NCI-H345 (cell line): ENCODE data around the gene UTS2B.

Source experiments
- DNase-seq: peaks from one replicate; lab custom pipeline; 2025; lab: John Stamatoyannopoulos, UW

The UTS2B gene

GRCh38 chr3:191238321-191238817 is 92.0 kb downstream of the UTS2B start:
- no peak for DNase-seq

GRCh38 chr3:191237047-191237882 is 93.1 kb downstream of the UTS2B start:
- no peak for DNase-seq

GRCh38 chr3:191236646-191237045 is 93.7 kb downstream of the UTS2B start:
- no peak for DNase-seq

GRCh38 chr3:191235331-191236314 is 94.7 kb downstream of the UTS2B start:
- DNase-seq = no peak

GRCh38 chr3:191234216-191234615 is 96.1 kb downstream of the UTS2B start:
- DNase-seq = no peak

GRCh38 chr3:191227541-191227940 is 102.8 kb downstream of the UTS2B start:
- no peak for DNase-seq

GRCh38 chr3:191221638-191222037 is 108.7 kb downstream of the UTS2B start:
- DNase-seq = no peak

GRCh38 chr3:191220908-191221307 is 109.4 kb downstream of the UTS2B start:
- no peak for DNase-seq

- DNase-seq = no peak
Observed at GRCh38 chr3:191217301-191217700, 113.0 kb downstream of the UTS2B start.
